Endometrium (tissue), 2 donors: ENCODE data around the gene KATNIP.
A peak's percentile ranks its signal among the peaks of the same experiment; 100 is the strongest.

Source experiments
- FAIRE-seq: peaks from 2 replicates; lab custom pipeline; 2012; peaks lifted over from hg19 to GRCh38; lab: Jason Lieb, UNC
- donor health status: control.
- donor health status: control.

Gene KATNIP

GRCh38 chr16:27549746-27550581, at the start of gene KATNIP, which contains the start of gene GTF3C1:
KATNIP (plus strand) TSS chr16:27550144; CDS start chr16:27550171, 27 bp downstream.
GTF3C1 (minus strand) TSS chr16:27549913; CDS start chr16:27549890, 23 bp downstream.
- FAIRE-seq, result peak; percentile 96

- FAIRE-seq, result no peak
Observed at GRCh38 chr16:27500801-27501200, 49.1 kb upstream of the KATNIP start.

GRCh38 chr16:27503662-27504061, 46.3 kb upstream of the KATNIP start:
- FAIRE-seq, result no peak

GRCh38 chr16:27505297-27506236, 44.4 kb upstream of the KATNIP start:
- no peak for FAIRE-seq

- no peak for FAIRE-seq
Observed at GRCh38 chr16:27506771-27507170, 43.2 kb upstream of the KATNIP start.

GRCh38 chr16:27508476-27508875, 41.5 kb upstream of the KATNIP start:
- FAIRE-seq, result no peak

GRCh38 chr16:27511657-27512448, 38.1 kb upstream of the KATNIP start:
- FAIRE-seq, result no peak

- FAIRE-seq, result no peak
Observed at GRCh38 chr16:27514806-27515205, 35.1 kb upstream of the KATNIP start.

GRCh38 chr16:27515874-27516353, 34.0 kb upstream of the KATNIP start:
- no peak for FAIRE-seq

GRCh38 chr16:27516365-27516764, 33.6 kb upstream of the KATNIP start:
- FAIRE-seq, result no peak

GRCh38 chr16:27517664-27518063, 32.3 kb upstream of the KATNIP start:
- no peak for FAIRE-seq

GRCh38 chr16:27518226-27518625, 31.7 kb upstream of the KATNIP start:
- no peak for FAIRE-seq

- no peak for FAIRE-seq
Observed at GRCh38 chr16:27520982-27521673, 28.8 kb upstream of the KATNIP start.

- FAIRE-seq, result no peak
Observed at GRCh38 chr16:27522173-27522707, 27.7 kb upstream of the KATNIP start.

- FAIRE-seq, result no peak
Observed at GRCh38 chr16:27526180-27526579, 23.8 kb upstream of the KATNIP start.

- no peak for FAIRE-seq
Observed at GRCh38 chr16:27528294-27528693, 21.6 kb upstream of the KATNIP start.

- FAIRE-seq, result no peak
Observed at GRCh38 chr16:27529962-27530361, 20.0 kb upstream of the KATNIP start.

- FAIRE-seq, result no peak
Observed at GRCh38 chr16:27531186-27531585, 18.8 kb upstream of the KATNIP start.

GRCh38 chr16:27531826-27532800, 17.8 kb upstream of the KATNIP start:
- FAIRE-seq, result no peak

GRCh38 chr16:27534256-27534655, 15.7 kb upstream of the KATNIP start:
- no peak for FAIRE-seq
